Left ventricle myocardium superior (tissue), 1 donor: Measurements from ENCODE around the gene CUL1. TPM values are rescaled to one million over a fixed set of nuclear protein-coding genes. Genes with fewer than 3 reads are reported as not detected.

Experiments used
- ATAC-seq: fragments of 200-7000 bp; cut with Tn5 transposase; one replicate; pipeline ENCODE4 v1.9.1; 2020; ENCODE audit warnings: mild to moderate bottlenecking, moderate library complexity
- DNase-seq: peaks from one replicate; pipeline ENCODE4 v3.0.0-alpha.2; 2020
- intact Hi-C: fragments of 100-400 bp; cut with micrococcal nuclease; formaldehyde crosslinking; loops from one replicate; pipeline ENCODE4 v1.11.0; 2022
- total RNA-seq: library from RNA; stranded (reverse); fragmentation: NEBNext Ultra II Directional; extraction: Animal tissue kit (Norgen Biotek cat#: 25700); gene quantifications from one replicate; pipeline ENCODE4 v1.2.1, GENCODE V29; 2021
- donor health status: DM: no; HTN: yes; CAD: no; lungs with severe emphysema.

Gene CUL1
- total RNA-seq, 1 donor from 2014 or later, result 48.7 TPM

GRCh38 chr7:148790131-148790726, 91.5 kb downstream of the CUL1 start:
- DNase-seq (no peak), ATAC-seq (no peak)
- intact Hi-C loops, result no loop called here

- no peak for DNase-seq
- intact Hi-C loops, result no loop called here
- no peak for ATAC-seq
Measured at GRCh38 chr7:148790850-148791249, 92.1 kb downstream of the CUL1 start.

- intact Hi-C loops, result no loop called here
- ATAC-seq, result no peak
- DNase-seq, result no peak
Measured at GRCh38 chr7:148791546-148791945, 92.8 kb downstream of the CUL1 start.

- DNase-seq (no peak), ATAC-seq (no peak)
- intact Hi-C loops, result no loop called here
Measured at GRCh38 chr7:148793590-148793989, 94.9 kb downstream of the CUL1 start.

GRCh38 chr7:148794476-148794875, 95.8 kb downstream of the CUL1 start:
- DNase-seq, result no peak
- ATAC-seq, result no peak
- intact Hi-C loops, result no loop called here

GRCh38 chr7:148796841-148797240, 98.1 kb downstream of the CUL1 start:
- ATAC-seq (no peak), DNase-seq (no peak)
- intact Hi-C loops, result no loop called here

GRCh38 chr7:148799893-148800555, 101.3 kb downstream of the CUL1 start:
- DNase-seq (no peak), ATAC-seq (no peak)
- intact Hi-C loops, result no loop called here

- intact Hi-C loops, result no loop called here
- no peak for ATAC-seq
- no peak for DNase-seq
Measured at GRCh38 chr7:148800677-148801076, 102.0 kb downstream of the CUL1 start.

GRCh38 chr7:148802101-148802493, 103.4 kb downstream of the CUL1 start:
- intact Hi-C loops, result no loop called here
- no peak for ATAC-seq
- no peak for DNase-seq

- intact Hi-C loops, result no loop called here
- ATAC-seq, result no peak
- no peak for DNase-seq
Measured at GRCh38 chr7:148803094-148803493, 104.4 kb downstream of the CUL1 start.

GRCh38 chr7:148804343-148805235, 105.9 kb downstream of the CUL1 start:
- intact Hi-C loops, result no loop called here
- DNase-seq (no peak), ATAC-seq (no peak)

GRCh38 chr7:148806187-148806586, 107.5 kb downstream of the CUL1 start:
- intact Hi-C loops, result no loop called here
- ATAC-seq (no peak), DNase-seq (no peak)

- ATAC-seq (no peak), DNase-seq (no peak)
- intact Hi-C loops, result no loop called here
Measured at GRCh38 chr7:148807436-148807835, 108.7 kb downstream of the CUL1 start.

GRCh38 chr7:148809856-148810255, 111.2 kb downstream of the CUL1 start:
- DNase-seq (no peak), ATAC-seq (no peak)
- intact Hi-C loops, result no loop called here

GRCh38 chr7:148811892-148812291, 113.2 kb downstream of the CUL1 start:
- intact Hi-C loops, result no loop called here
- ATAC-seq, result no peak
- no peak for DNase-seq

GRCh38 chr7:148813890-148814289, 115.2 kb downstream of the CUL1 start:
- DNase-seq, result no peak
- ATAC-seq, result no peak
- intact Hi-C loops, result no loop called here

- intact Hi-C loops, result no loop called here
- no peak for DNase-seq
- ATAC-seq, result no peak
Measured at GRCh38 chr7:148814922-148815559, 116.3 kb downstream of the CUL1 start.

GRCh38 chr7:148815612-148816011, 116.9 kb downstream of the CUL1 start:
- intact Hi-C loops, result no loop called here
- ATAC-seq, result no peak
- no peak for DNase-seq

GRCh38 chr7:148819697-148820360, 121.1 kb downstream of the CUL1 start:
- ATAC-seq (no peak), DNase-seq (no peak)
- intact Hi-C loops, result no loop called here
